Testis (tissue), 3 donors: ENCODE results near the gene AZU1. TPM values are rescaled to one million over a fixed set of nuclear protein-coding genes. Genes with fewer than 3 reads are reported as not detected.
A peak's percentile ranks its signal among the peaks of the same experiment; 100 is the strongest.
"Not testable (repeated sequence)": the region's sequence is repeated elsewhere in the genome, so short reads cannot be mapped to it uniquely, and the experiment has no call there.

Experiments
- DNase-seq: peaks from one replicate; pipeline ENCODE4 v3.0.0-alpha.2; 2019
- H3K27ac ChIP-seq, 2 donors: fragments of 200-600 bp; sonication (generic); one replicate each; pipeline ENCODE4 v1.5.1; 2019
- H3K27me3 ChIP-seq: fragments of 200-600 bp; sonication (generic); one replicate; pipeline ENCODE4 v1.5.1; 2019
- H3K36me3 ChIP-seq: fragments of 200-600 bp; sonication (generic); one replicate; pipeline ENCODE4 v1.5.1; 2017; ENCODE audit warnings: low read depth; ENCODE audit errors: missing control alignments
- H3K4me1 ChIP-seq: fragments of 200-600 bp; sonication (generic); one replicate; pipeline ENCODE4 v1.5.1; 2019
- H3K4me3 ChIP-seq, 2 donors: fragments of 200-600 bp; sonication (generic); one replicate each; pipeline ENCODE4 v1.5.1; 2017 to 2019
- H3K9me3 ChIP-seq: fragments of 200-600 bp; sonication (generic); one replicate; pipeline ENCODE4 v1.5.1; 2017
- POLR2A ChIP-seq: fragments of 450-650 bp; IDR thresholded peaks from one replicate; pipeline ENCODE4 v1.6.1; 2017; ENCODE audit warnings: antibody characterized with exemption, mild to moderate bottlenecking, moderate library complexity
- WGBS, 2 donors: methylation state at CpG; one replicate each; pipeline ENCODE4 v1.1.5; 2018; 5-methylcytosine and 5-hydroxymethylcytosine counted together
- intact Hi-C: fragments of 100-400 bp; cut with DNase I; formaldehyde crosslinking; loops from one replicate; pipeline ENCODE4 v1.15.1; 2023; ENCODE audit warnings: low total_unique reads
- polyA plus RNA-seq: library from polyadenylated mRNA; stranded (reverse); fragments of 350-450 nt; fragmentation: Illumina TruSeq; extraction: RNeasy Lipid Tissue Mini Kit (QIAGEN cat#74804); gene quantifications from one replicate; pipeline ENCODE4 v1.2.3, GENCODE V29; 2014; ENCODE audit warnings: low read depth, low replicate concordance; ENCODE audit not compliant: insufficient read depth
- total RNA-seq, 2 donors: library from RNA; depleted of rRNA; stranded (reverse); fragments of >200 nt; gene quantifications; one replicate each; pipeline ENCODE4 v1.2.3, GENCODE V29; 2016
- TF ChIP-seq, protein P1 (sequence below), 3 experiments: fragments of 450-650 bp in 2 of 3; fragments of 200-600 bp in 1 of 3; sonication (generic) in 1 of 3; IDR thresholded peaks; one replicate each; pipeline ENCODE4 v1.5.1; 2016 to 2019; ENCODE audit warnings: antibody characterized with exemption in 3 of 3, mild to moderate bottlenecking in 2 of 3, moderate library complexity in 1 of 3

The AZU1 gene
- total and polyA plus RNA-seq, 3 donors from 2014 or later: 1.4 to 5.8 (median 5.4) TPM

DNA sequence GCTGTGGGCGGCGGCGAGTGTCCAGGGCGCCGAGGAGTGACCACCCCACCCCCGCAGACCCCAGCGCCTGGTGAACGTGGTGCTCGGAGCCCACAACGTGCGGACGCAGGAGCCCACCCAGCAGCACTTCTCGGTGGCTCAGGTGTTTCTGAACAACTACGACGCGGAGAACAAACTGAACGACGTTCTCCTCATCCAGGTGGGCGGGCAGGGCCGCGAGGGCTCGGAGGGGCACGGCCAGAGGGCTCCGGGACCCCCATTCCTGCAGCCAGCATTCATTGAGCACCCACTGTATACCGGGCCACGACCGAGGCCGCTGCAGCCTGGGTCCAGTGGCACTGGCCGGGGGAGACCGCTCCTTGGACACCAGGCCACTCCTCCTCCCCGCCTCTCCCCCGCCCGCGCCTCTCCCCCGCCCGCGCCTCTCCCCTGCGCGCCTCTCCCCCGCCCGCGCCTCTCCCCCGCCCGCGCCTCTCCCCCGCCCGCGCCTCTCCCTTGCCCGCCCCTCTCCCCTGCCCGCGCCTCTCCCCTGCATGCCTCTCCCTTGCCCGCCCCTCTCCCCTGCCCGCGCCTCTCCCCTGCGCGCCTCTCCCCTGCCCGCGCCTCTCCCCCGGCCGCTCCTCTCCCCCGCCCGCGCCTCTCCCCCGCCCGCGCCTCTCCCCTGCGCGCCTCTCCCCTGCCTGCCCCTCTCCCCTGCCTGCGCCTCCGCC is 16.4 kb downstream of the AZU1 start:
- Histone ChIP-seq H3K4me3 (peak overlapping the region in 1 of 2 donors; percentile 38), H3K27ac (no peak overlapping the region), H3K4me1 (peaks cover 16% of the 10 kb centered on the region), H3K9me3 (no peaks in the 10 kb centered on the region), H3K36me3 (no peaks in the 10 kb centered on the region), H3K27me3 (no peaks in the 10 kb centered on the region)
- no peak for DNase-seq
- TF ChIP-seq POLR2A: no peak
- TF ChIP-seq, protein P1, sequence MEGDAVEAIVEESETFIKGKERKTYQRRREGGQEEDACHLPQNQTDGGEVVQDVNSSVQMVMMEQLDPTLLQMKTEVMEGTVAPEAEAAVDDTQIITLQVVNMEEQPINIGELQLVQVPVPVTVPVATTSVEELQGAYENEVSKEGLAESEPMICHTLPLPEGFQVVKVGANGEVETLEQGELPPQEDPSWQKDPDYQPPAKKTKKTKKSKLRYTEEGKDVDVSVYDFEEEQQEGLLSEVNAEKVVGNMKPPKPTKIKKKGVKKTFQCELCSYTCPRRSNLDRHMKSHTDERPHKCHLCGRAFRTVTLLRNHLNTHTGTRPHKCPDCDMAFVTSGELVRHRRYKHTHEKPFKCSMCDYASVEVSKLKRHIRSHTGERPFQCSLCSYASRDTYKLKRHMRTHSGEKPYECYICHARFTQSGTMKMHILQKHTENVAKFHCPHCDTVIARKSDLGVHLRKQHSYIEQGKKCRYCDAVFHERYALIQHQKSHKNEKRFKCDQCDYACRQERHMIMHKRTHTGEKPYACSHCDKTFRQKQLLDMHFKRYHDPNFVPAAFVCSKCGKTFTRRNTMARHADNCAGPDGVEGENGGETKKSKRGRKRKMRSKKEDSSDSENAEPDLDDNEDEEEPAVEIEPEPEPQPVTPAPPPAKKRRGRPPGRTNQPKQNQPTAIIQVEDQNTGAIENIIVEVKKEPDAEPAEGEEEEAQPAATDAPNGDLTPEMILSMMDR (IDR thresholded peaks at IDR 0.05): no peak
- intact Hi-C loops: loop anchor here (10.0 kb wide), 1 partner anchor 69 kb away; no protein-coding TSS in a partner anchor
- 0 to 16% methylated on average over 2 to 32 of the region's 70 CpGs for WGBS, 2 donors

DNA sequence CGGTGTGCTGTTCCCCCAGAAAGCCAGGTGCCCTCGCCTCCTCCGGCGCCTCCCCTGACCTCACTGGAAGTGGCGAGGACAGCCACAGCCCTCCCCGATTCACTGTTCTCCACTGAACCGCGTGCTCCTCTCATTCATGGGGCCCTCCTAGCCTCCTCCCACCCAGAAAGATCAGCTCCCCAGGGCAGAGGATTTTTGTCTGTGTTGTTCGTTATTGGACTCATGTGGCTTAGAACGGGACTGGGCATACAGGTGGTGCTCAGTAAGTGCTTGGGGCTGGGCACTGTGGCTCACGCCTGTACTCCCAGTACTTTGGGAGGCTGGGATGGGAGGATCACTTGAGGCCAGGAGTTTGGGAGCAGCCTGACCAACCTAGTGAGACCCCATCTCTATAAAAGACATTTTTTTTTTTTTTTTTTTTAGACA is 16.9 kb downstream of the AZU1 start:
- H3K9me3 ChIP-seq: no peaks in the 10 kb centered on the region
- TF ChIP-seq POLR2A: no peak
- TF ChIP-seq, protein P1 (IDR thresholded peaks at IDR 0.05): no peak
- H3K27me3 ChIP-seq: no peaks in the 10 kb centered on the region
- no peak overlapping the region for H3K4me3 ChIP-seq
- DNase-seq: no peak
- no peaks in the 10 kb centered on the region for H3K36me3 ChIP-seq
- H3K27ac ChIP-seq: no peak overlapping the region
- 16 to 17% methylated on average over 9 to 11 of the region's 11 CpGs for WGBS, 2 donors
- H3K4me1 ChIP-seq: peaks cover 16% of the 10 kb centered on the region
- intact Hi-C loops: loop anchor here (10.0 kb wide), 1 partner anchor 70 kb away; no protein-coding TSS in a partner anchor

DNA sequence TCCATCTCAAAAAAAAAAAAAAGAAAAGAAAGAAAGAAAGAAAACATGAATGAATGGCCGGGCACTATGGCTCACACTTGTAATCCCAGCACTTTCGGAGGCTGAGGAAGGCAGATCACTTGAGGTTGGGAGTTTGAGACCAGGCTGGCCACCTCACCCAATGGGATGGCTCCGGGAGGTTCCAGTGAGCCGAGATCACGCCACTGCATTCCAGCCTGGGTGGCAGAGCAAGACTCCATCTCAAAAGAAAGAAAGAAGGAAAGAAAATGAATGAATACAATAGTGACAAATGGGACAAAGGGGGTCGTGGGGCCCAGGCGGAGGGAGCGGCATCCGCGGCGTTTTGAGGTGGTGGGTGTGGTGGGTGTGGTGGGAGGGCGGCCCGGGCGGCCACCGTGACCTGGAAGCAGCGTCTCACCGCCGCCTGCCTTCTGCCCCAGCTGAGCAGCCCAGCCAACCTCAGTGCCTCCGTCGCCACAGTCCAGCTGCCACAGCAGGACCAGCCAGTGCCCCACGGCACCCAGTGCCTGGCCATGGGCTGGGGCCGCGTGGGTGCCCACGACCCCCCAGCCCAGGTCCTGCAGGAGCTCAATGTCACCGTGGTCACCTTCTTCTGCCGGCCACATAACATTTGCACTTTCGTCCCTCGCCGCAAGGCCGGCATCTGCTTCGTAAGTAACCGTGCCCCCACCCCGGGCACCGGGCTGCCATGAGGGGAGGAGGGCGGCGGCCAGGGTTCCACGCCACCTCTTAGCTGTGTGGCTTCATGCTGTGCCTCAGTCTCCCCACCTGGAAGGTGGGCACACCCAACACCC is 18.3 kb downstream of the AZU1 start:
- 81 to 86% methylated on average over 31 to 37 of the region's 37 CpGs for WGBS, 2 donors
- Histone ChIP-seq H3K4me3 (no peak overlapping the region), H3K36me3 (no peaks in the 10 kb centered on the region), H3K4me1 (peaks cover 17% of the 10 kb centered on the region), H3K27me3 (no peaks in the 10 kb centered on the region), H3K9me3 (no peaks in the 10 kb centered on the region), H3K27ac (no peak overlapping the region)
- intact Hi-C loops: loop anchor here (10.0 kb wide), 1 partner anchor 71 kb away; no protein-coding TSS in a partner anchor
- TF ChIP-seq, protein P1 (IDR thresholded peaks at IDR 0.05): no peak
- no peak for TF ChIP-seq POLR2A
- DNase-seq: no peak

DNA sequence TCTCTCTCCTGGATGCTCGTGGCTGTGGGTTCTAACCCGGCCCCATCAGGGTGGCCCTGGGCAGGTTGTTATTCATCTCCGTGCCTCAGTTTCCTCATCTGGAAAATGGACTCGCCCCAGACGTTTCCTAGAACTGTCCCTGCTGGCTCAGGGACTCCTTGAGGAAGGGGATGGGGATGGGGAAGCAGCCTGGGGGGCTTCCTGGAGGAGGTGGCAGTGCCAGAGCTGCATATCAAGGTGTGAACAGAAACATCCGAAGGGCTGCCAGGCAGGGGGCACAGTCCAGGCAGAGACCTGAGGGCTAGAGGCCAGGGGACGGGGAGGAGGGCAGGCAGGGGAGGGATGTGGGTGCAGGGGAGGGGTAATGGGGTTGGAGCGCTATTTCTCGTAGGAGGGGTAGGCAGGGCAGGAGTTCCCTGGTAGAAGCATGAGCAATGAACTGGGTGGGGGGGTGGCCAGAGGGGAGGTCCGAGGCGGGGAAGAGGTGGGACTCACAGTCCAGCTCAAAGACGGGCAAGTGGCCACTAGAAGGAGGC is 20.8 kb downstream of the AZU1 start:
- DNase-seq: no peak
- H3K27me3 ChIP-seq: no peaks in the 10 kb centered on the region
- 55 to 58% methylated on average over 7 to 12 of the region's 12 CpGs for WGBS, 2 donors
- intact Hi-C loops: loop anchor here (10.0 kb wide), 1 partner anchor 74 kb away; no protein-coding TSS in a partner anchor
- H3K27ac ChIP-seq: no peak overlapping the region
- TF ChIP-seq, protein P1 (IDR thresholded peaks at IDR 0.05): no peak
- no peak for TF ChIP-seq POLR2A
- H3K4me3 ChIP-seq: no peak overlapping the region
- no peaks in the 10 kb centered on the region for H3K9me3 ChIP-seq
- H3K36me3 ChIP-seq: no peaks in the 10 kb centered on the region
- H3K4me1 ChIP-seq: peaks cover 19% of the 10 kb centered on the region

DNA sequence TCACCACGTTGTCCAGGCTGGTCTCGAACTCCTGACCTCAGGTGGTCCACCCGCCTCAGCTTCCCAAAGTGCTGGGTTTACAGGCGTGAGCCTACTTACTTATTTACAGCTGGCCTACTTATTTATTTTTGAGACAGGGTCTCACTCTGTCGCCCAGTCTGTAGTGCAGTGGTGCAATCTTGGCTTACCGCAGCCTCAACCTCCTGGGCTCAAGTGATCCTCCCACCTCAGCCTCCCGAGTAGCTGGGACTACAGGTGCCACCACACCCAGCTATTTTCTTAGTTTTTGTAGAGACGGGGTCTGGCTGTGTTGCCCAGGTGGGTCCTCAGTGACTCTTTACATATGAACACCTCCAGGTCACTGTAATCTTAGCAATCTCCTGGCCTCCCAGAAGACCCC is 21.6 kb downstream of the AZU1 start:
- not testable (repeated sequence) for H3K9me3 ChIP-seq, DNase-seq, H3K27ac ChIP-seq, H3K36me3 ChIP-seq, H3K27me3 ChIP-seq, H3K4me3 ChIP-seq
- WGBS, 2 donors: 73 to 83% methylated on average over 8 of the region's 8 CpGs
- H3K4me1 ChIP-seq: peaks cover 14% of the 10 kb centered on the region
- intact Hi-C loops: loop anchor here (10.0 kb wide), 1 partner anchor 74 kb away; no protein-coding TSS in a partner anchor
